ENCODE measurements around the gene MAML1. TPM values are rescaled to one million over a fixed set of nuclear protein-coding genes. Genes with fewer than 3 reads are reported as not detected.
"Not testable (repeated sequence)": the region's sequence is repeated elsewhere in the genome, so short reads cannot be mapped to it uniquely, and the experiment has no call there.

Gene MAML1
- total RNA-seq, 1 donor from 2014 or later = 59.1 TPM

- H3K27me3 Mint-ChIP-seq (ENCODE audit: low read depth) = no peaks in the 10 kb centered on the region
- peaks cover 33% of the 10 kb centered on the region for H3K4me1 Mint-ChIP-seq
- no peak for DNase-seq (ENCODE audit: low read depth, low spot score)
- peaks cover 10% of the 10 kb centered on the region for H3K36me3 Mint-ChIP-seq (ENCODE audit: low read depth)
- TF ChIP-seq CTCF (conservative IDR thresholded peaks at IDR 0.05) = no peak
- H3K4me3 Mint-ChIP-seq = peak overlapping the region; percentile 48
- no peak overlapping the region for H3K27ac Mint-ChIP-seq (ENCODE audit: unreplicated experiment)
- H3K9me3 Mint-ChIP-seq = no peaks in the 10 kb centered on the region
These were observed 6.1 kb downstream of the MAML1 start for GRCh38 chr5:179738742-179739141.

GRCh38 chr5:179744106-179744505 is 11.5 kb downstream of the MAML1 start:
- not testable (repeated sequence) for H3K36me3 Mint-ChIP-seq (ENCODE audit: low read depth); H3K27me3 Mint-ChIP-seq (ENCODE audit: low read depth); H3K9me3 Mint-ChIP-seq; DNase-seq (ENCODE audit: low read depth, low spot score); H3K4me1 Mint-ChIP-seq; H3K27ac Mint-ChIP-seq (ENCODE audit: unreplicated experiment); H3K4me3 Mint-ChIP-seq

- Mint-ChIP-seq H3K4me1 (peaks cover 4% of the 10 kb centered on the region), H3K9me3 (peaks cover 2% of the 10 kb centered on the region), H3K36me3 (ENCODE audit: low read depth) (peaks cover 8% of the 10 kb centered on the region), H3K27me3 (ENCODE audit: low read depth) (no peaks in the 10 kb centered on the region), H3K27ac (ENCODE audit: unreplicated experiment) (no peak overlapping the region), H3K4me3 (no peak overlapping the region)
- TF ChIP-seq CTCF (conservative IDR thresholded peaks at IDR 0.05) = no peak
- no peak for DNase-seq (ENCODE audit: low read depth, low spot score)
These were observed 14.2 kb downstream of the MAML1 start for GRCh38 chr5:179746872-179747271.

- Mint-ChIP-seq H3K9me3 (peaks cover 2% of the 10 kb centered on the region), H3K27me3 (ENCODE audit: low read depth) (no peaks in the 10 kb centered on the region)
- no peak for TF ChIP-seq CTCF (conservative IDR thresholded peaks at IDR 0.05)
These were observed 15.2 kb downstream of the MAML1 start for GRCh38 chr5:179747811-179748210.

GRCh38 chr5:179749857-179750508 is 17.4 kb downstream of the MAML1 start:
- DNase-seq (ENCODE audit: low read depth, low spot score) = no peak
- no peak for TF ChIP-seq CTCF (conservative IDR thresholded peaks at IDR 0.05)
- no peak overlapping the region for H3K4me3 Mint-ChIP-seq
- H3K4me1 Mint-ChIP-seq = peaks cover 22% of the 10 kb centered on the region
- peaks cover 8% of the 10 kb centered on the region for H3K36me3 Mint-ChIP-seq (ENCODE audit: low read depth)
- H3K27ac Mint-ChIP-seq (ENCODE audit: unreplicated experiment) = peak overlapping the region; percentile 48
- H3K9me3 Mint-ChIP-seq = peaks cover 2% of the 10 kb centered on the region
- no peaks in the 10 kb centered on the region for H3K27me3 Mint-ChIP-seq (ENCODE audit: low read depth)

More at GRCh38 chr5:179747811-179748210, 15.2 kb downstream of the MAML1 start:
- Mint-ChIP-seq H3K4me3 (no peak overlapping the region), H3K27ac (ENCODE audit: unreplicated experiment) (no peak overlapping the region), H3K4me1 (peaks cover 4% of the 10 kb centered on the region), H3K36me3 (ENCODE audit: low read depth) (peaks cover 8% of the 10 kb centered on the region)
- no peak for DNase-seq (ENCODE audit: low read depth, low spot score)

- Mint-ChIP-seq H3K4me3 (no peak overlapping the region), H3K9me3 (no peaks in the 10 kb centered on the region), H3K36me3 (ENCODE audit: low read depth) (peaks cover 3% of the 10 kb centered on the region), H3K27ac (ENCODE audit: unreplicated experiment) (no peak overlapping the region), H3K4me1 (peaks cover 29% of the 10 kb centered on the region), H3K27me3 (ENCODE audit: low read depth) (no peaks in the 10 kb centered on the region)
- no peak for DNase-seq (ENCODE audit: low read depth, low spot score)
- no peak for TF ChIP-seq CTCF (conservative IDR thresholded peaks at IDR 0.05)
These were observed 21.3 kb downstream of the MAML1 start for GRCh38 chr5:179753971-179754370.
